Loucy (cell line): ENCODE data around the gene ELAVL2.

Source experiments
- EZH2phosphoT487 ChIP-seq: fragments of 200-600 bp; IDR thresholded peaks from 2 replicates; pipeline ENCODE4 v1.6.1; 2018; ENCODE audit warnings: antibody characterized with exemption, mild to moderate bottlenecking, moderate library complexity, borderline replicate concordance
- TF ChIP-seq, protein P1 (sequence below): fragments of 200-600 bp; sonication (generic); conservative IDR thresholded peaks from 2 replicates; pipeline ENCODE4 v1.5.1; 2014; ENCODE audit warnings: mild to moderate bottlenecking, antibody characterized with exemption, low read length

DNA sequence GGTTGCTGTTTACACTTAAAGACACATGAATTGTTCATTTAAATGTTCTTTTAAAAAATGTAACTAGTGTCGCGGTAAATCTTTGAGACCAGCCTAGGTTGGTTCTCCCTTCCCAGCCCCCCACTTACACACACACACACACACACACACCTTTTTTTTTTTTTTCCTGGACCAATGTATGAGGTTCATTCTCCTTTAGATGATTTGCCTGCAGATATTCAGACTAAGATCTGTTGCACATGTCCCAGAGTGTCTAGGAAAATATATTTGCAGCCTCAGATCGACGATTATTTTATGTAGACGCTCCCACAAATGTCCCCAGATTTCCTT, 4.4 kb upstream of the ELAVL2 start:
- TF ChIP-seq, protein P1, sequence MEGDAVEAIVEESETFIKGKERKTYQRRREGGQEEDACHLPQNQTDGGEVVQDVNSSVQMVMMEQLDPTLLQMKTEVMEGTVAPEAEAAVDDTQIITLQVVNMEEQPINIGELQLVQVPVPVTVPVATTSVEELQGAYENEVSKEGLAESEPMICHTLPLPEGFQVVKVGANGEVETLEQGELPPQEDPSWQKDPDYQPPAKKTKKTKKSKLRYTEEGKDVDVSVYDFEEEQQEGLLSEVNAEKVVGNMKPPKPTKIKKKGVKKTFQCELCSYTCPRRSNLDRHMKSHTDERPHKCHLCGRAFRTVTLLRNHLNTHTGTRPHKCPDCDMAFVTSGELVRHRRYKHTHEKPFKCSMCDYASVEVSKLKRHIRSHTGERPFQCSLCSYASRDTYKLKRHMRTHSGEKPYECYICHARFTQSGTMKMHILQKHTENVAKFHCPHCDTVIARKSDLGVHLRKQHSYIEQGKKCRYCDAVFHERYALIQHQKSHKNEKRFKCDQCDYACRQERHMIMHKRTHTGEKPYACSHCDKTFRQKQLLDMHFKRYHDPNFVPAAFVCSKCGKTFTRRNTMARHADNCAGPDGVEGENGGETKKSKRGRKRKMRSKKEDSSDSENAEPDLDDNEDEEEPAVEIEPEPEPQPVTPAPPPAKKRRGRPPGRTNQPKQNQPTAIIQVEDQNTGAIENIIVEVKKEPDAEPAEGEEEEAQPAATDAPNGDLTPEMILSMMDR = no peak
- TF ChIP-seq EZH2phosphoT487 = no peak
